ENCODE measurements around the gene SLC22A2. TPM values are rescaled to one million over a fixed set of nuclear protein-coding genes. Genes with fewer than 3 reads are reported as not detected.

Gene SLC22A2
- total and polyA plus RNA-seq, 2 of the 13 experiments (the other 11 are each of a cell fraction or from before 2014, with no cell fraction given), result not detected

- no peak overlapping the region for H3K4me3 ChIP-seq (replicated peaks in 1 of 3; ENCODE audit: insufficient read depth in 1 of 3, low read depth in 2 of 3, low read length in 3 of 3)
- no peak overlapping the region for H3K9ac ChIP-seq (ENCODE audit: insufficient read depth, low read depth, low read length)
- POLR2A ChIA-PET, result no interaction called here
- no peaks in the 10 kb centered on the region for H3K36me3 ChIP-seq (replicated peaks in 1 of 2; ENCODE audit: control insufficient read depth in 1 of 2, insufficient read depth in 2 of 2, low read length in 2 of 2)
- intact Hi-C loops (cut with micrococcal nuclease; ENCODE audit: unreplicated experiment) (loop anchor here (10.0 kb wide), 1 partner anchor 117 kb away; no protein-coding TSS in a partner anchor), in situ Hi-C loops (cut with HindIII; ENCODE audit: extremely low pct_ligation_motif_present, low pct_unique_long_range_greater_than_20kb) (no loop called here)
- peaks cover 0 to 4% of the 10 kb centered on the region in 2 experiments; a peak in 1 of 5 replicates for H3K27me3 ChIP-seq (ENCODE audit: control insufficient read depth in 1 of 2, insufficient read depth in 2 of 2, low read length in 2 of 2)
- CTCF ChIA-PET (ENCODE audit: low intra/inter-chr PET ratio, low total read pairs), result no interaction called here
- no peak overlapping the region for H3K27ac ChIP-seq (ENCODE audit: extremely low read length, insufficient read depth, low read length)
- TF ChIP-seq ZNF276 (CRISPR knock-in tag; IDR thresholded peaks at IDR 0.05; ENCODE audit: low read depth) (no peak), FOXP1 (IDR thresholded peaks at IDR 0.05) (no peak), FOXP1 (CRISPR knock-in tag; IDR thresholded peaks at IDR 0.05) (no peak), TCF7 (IDR thresholded peaks at IDR 0.05; ENCODE audit: low read depth) (no peak), CC2D1A (CRISPR knock-in tag; IDR thresholded peaks at IDR 0.05) (no peak), HMG20A (CRISPR knock-in tag; IDR thresholded peaks at IDR 0.05; ENCODE audit: borderline replicate concordance) (no peak), ZNF350 (CRISPR knock-in tag; IDR thresholded peaks at IDR 0.05; ENCODE audit: borderline replicate concordance, low read depth) (no peak), ZFP36 (IDR thresholded peaks at IDR 0.05; ENCODE audit: borderline replicate concordance, low read depth, low read length, partially characterized antibody) (no peak), ZNF232 (CRISPR knock-in tag; IDR thresholded peaks at IDR 0.05; ENCODE audit: borderline replicate concordance) (no peak), ZNF720 (CRISPR knock-in tag; IDR thresholded peaks at IDR 0.05) (no peak)
- TF ChIP-seq, protein P1, sequence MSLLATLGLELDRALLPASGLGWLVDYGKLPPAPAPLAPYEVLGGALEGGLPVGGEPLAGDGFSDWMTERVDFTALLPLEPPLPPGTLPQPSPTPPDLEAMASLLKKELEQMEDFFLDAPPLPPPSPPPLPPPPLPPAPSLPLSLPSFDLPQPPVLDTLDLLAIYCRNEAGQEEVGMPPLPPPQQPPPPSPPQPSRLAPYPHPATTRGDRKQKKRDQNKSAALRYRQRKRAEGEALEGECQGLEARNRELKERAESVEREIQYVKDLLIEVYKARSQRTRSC (CRISPR knock-in tag; IDR thresholded peaks at IDR 0.05; ENCODE audit: low read depth), result no peak
- TF ChIP-seq, protein P2, sequence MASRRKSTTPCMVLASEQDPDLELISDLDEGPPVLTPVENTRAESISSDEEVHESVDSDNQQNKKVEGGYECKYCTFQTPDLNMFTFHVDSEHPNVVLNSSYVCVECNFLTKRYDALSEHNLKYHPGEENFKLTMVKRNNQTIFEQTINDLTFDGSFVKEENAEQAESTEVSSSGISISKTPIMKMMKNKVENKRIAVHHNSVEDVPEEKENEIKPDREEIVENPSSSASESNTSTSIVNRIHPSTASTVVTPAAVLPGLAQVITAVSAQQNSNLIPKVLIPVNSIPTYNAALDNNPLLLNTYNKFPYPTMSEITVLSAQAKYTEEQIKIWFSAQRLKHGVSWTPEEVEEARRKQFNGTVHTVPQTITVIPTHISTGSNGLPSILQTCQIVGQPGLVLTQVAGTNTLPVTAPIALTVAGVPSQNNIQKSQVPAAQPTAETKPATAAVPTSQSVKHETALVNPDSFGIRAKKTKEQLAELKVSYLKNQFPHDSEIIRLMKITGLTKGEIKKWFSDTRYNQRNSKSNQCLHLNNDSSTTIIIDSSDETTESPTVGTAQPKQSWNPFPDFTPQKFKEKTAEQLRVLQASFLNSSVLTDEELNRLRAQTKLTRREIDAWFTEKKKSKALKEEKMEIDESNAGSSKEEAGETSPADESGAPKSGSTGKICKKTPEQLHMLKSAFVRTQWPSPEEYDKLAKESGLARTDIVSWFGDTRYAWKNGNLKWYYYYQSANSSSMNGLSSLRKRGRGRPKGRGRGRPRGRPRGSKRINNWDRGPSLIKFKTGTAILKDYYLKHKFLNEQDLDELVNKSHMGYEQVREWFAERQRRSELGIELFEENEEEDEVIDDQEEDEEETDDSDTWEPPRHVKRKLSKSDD (CRISPR knock-in tag; IDR thresholded peaks at IDR 0.05; ENCODE audit: low read depth), result no peak
- TF ChIP-seq, protein P3, sequence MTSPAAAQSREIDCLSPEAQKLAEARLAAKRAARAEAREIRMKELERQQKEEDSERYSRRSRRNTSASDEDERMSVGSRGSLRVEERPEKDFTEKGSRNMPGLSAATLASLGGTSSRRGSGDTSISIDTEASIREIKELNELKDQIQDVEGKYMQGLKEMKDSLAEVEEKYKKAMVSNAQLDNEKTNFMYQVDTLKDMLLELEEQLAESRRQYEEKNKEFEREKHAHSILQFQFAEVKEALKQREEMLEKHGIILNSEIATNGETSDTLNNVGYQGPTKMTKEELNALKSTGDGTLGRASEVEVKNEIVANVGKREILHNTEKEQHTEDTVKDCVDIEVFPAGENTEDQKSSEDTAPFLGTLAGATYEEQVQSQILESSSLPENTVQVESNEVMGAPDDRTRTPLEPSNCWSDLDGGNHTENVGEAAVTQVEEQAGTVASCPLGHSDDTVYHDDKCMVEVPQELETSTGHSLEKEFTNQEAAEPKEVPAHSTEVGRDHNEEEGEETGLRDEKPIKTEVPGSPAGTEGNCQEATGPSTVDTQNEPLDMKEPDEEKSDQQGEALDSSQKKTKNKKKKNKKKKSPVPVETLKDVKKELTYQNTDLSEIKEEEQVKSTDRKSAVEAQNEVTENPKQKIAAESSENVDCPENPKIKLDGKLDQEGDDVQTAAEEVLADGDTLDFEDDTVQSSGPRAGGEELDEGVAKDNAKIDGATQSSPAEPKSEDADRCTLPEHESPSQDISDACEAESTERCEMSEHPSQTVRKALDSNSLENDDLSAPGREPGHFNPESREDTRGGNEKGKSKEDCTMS (CRISPR knock-in tag; conservative IDR thresholded peaks at IDR 0.05), result no peak
- 44% methylated on average over 1 of the region's 1 CpG for WGBS (ENCODE audit: low lambda C conversion rate)
- DNase-seq (ENCODE audit: low spot score) (no peak), FAIRE-seq (no peak), ATAC-seq (no peak)
- H3K79me2 ChIP-seq (ENCODE audit: insufficient read depth, low read length), result no peaks in the 10 kb centered on the region
- no peak overlapping the region for H3K4me2 ChIP-seq (ENCODE audit: low read depth, low read length)
- H4K20me1 ChIP-seq (ENCODE audit: insufficient read depth, low read length), result no peaks in the 10 kb centered on the region
- peaks cover 18% of the 10 kb centered on the region for H3K4me1 ChIP-seq (ENCODE audit: insufficient read depth, low read length)
- no peak overlapping the region for H2AFZ ChIP-seq (ENCODE audit: low read length)
- no peaks in the 10 kb centered on the region for H3K9me3 ChIP-seq (ENCODE audit: low read length)
- no TSS peak for BruUV-seq (replicated peaks)
These were observed 6.4 kb downstream of the SLC22A2 start for GRCh38 chr6:160252073-160252813.

All from HepG2 (cell line).